ENCODE results near the gene VPS39.
A peak's percentile ranks its signal among the peaks of the same experiment; 100 is the strongest.
"Not testable (repeated sequence)": the region's sequence is repeated elsewhere in the genome, so short reads cannot be mapped to it uniquely, and the experiment has no call there.

Gene VPS39

DNA sequence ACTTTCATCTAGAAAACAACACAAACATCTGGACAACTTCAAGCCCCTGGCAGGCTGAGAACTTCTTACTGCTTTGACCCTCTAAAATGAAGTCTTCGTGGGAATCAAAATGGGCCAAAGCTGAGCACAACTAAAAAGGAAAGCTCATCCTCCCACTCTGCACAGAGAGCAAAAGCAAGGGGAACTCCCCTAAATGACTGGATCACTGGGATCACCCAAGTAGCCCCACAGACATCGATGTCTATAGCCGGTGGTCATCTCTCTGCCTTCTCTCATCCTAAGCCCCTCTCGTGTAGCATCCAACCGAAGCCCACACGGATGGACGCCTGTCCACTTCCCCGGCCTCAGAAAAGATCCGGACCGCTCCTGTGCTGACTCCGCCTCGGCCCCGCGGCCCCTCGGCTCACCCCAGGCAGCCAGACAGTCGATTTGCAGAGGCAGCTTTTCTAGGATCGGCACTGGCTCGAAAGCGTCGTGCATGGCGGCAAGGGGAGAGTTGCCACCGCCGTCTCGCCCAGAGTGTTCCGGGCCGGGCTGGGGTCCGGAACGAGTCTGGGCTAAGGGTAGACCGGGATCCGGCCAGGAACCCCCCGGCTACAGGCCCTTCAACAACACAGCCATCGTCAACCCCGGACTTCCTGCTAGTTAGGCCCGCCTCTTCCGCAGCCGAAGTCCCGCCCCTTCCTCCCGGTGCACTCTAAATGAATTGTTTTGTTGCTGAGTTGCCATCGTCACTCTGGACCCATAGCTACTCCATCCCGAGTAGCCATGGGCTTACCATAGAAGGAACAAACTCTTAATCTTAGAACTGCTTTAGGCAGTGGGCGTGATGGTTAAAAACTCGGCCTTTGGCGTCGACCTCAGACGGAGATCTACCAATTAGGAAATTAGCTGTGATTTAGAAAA, at the start of gene VPS39:
Gene VPS39 (minus strand): TSS at position 631 of the 906 bp plus-strand sequence. CDS start 151 bp downstream, at position 480.
- peak; percentile 10 to 29 for DNase-seq

- no peak for DNase-seq
Observed at GRCh38 chr15:42253300-42253699, 45.2 kb upstream of the VPS39 start.

DNA sequence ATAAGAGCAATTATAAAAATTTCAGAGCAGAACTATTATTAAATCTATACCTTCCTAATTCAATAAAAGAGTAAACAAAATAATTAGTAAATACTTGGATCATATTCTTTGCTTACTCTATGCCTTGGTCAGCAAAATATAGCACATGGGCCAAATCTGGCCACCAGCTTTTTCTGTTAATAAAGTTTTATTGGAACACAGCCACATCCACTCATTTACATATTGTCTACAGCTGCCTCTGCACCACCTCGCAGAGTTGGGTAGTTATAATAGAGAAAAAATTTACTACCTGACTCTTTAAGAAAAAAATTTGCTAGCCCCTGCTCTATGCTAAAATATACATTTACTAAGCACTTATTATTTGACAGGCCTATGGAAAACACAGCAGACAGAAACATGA, 32.7 kb upstream of the VPS39 start:
- DNase-seq: no peak

DNA sequence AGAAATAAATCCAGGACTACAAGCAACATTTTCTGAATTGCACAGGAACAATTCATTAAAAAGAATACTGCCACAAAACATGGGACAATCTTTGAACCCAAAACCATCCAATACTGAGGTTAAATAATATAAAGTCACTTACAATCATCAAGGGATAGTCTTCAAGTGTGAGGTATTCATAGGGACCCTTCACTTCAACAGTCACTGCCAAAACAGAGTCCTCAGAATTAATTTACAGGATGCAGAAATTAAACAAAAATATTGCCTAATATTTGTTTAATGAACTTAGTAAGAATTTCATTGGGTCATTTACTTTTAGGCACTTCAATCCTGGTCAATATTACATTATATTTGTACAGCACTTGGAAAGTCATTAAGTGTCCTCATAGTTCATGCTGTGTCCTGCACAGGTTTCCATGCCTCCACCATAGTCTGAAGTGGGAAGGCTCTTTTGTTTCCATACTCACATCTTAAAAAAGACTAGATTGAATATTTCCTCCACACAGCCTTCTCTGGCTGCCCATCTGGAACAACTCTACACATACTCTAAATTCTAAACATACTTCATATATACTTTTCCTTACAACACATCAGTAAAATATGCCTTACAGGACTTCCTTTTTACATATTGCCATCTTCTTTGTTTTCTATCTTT, 31.6 kb upstream of the VPS39 start:
- no peak for DNase-seq

DNA sequence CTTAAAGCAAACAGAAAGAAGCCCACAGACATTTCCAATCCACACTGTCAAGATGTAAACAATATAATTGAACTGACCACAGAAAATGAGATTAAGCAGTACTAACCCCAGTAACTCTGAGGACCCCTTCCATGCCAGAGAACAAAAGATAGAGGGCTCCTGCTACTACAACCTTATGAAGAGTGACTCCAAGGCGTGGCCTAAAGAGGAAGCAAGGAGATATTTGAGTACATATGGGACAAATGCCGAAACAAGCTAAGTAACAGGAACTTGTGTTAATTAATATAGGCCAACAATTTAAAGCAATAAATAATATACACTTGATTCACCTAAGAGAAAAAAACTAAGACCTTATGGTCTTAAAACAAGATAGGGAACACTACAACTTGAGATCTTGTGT, 25.0 kb upstream of the VPS39 start:
- DNase-seq: no peak

DNA sequence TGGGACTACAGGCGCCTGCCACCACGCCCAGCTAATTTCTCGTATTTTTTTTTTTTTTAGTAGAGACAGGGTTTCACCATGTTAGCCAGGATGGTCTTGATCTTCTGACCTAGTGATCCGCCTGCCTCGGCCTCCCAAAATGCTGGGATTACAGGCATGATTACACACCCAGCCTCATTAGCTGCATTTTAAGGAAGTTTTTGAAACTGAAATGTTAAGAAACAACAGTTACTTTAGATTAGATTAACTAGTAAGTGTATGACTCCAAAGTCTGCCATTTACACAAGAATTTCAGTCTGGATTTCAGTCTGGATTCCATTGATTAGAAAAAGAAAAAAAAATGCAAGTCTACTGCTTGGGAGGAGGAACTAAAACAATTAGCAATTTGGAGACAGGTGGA, 24.5 kb upstream of the VPS39 start:
- no peak for DNase-seq

GRCh38 chr15:42231088-42231487, 23.0 kb upstream of the VPS39 start:
- DNase-seq: no peak

DNA sequence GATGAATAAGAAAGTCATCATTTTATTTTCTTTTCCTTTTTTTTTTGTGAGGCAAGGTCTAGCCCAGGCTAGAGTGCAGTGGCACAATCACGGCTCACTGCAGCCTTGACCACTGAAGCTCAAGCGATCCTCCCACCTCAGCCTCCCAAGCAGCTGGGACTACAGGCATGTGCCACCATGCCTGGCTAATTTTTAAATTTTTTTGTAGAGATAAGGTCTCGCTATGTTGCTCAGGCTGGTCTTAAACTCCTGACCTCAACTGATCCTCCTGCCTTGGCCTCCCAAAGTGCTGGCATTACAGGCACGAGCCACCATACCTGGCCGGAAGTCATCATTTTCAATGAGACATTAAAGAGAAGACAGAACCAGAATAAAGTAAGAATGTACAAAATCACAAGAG, 20.9 kb upstream of the VPS39 start:
- DNase-seq: not testable (repeated sequence)

DNA sequence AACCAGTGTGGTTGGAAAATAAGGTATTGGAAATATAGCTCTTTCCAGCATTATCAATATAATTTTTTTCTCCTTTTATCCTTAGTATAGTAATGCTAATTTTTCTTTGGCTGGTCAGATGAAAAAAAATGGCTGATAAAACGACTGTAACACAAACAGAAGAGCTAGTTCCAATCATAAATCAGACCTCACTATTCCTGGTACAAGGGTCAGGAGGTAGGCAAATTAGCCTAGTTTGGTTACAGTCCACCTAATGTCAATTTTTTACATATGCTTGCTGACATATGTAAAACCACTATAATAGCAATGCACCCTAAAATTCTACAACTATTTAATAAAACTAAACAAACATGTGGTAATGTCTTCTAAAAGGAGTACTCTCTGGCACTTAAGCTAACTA, 19.9 kb upstream of the VPS39 start:
- DNase-seq: no peak

DNA sequence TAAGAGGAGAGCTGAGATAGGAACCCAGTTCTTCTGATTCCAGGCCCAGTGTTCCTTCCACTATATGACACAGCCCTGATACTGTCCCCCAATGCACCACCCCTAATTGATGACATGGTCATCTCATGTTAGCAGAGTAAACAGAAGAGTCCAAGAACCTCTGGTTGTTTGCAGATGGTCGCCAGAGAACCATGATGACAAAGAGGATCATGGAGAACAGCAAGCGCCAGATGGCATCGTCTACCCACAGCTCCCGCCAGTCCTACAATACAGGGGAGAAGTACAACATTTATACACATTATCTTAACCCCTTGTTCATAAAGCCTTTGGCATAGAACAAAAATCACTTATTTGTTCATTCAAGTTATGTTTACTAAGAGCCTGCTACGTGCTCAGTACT, 18.5 kb upstream of the VPS39 start:
- no peak for DNase-seq

DNA sequence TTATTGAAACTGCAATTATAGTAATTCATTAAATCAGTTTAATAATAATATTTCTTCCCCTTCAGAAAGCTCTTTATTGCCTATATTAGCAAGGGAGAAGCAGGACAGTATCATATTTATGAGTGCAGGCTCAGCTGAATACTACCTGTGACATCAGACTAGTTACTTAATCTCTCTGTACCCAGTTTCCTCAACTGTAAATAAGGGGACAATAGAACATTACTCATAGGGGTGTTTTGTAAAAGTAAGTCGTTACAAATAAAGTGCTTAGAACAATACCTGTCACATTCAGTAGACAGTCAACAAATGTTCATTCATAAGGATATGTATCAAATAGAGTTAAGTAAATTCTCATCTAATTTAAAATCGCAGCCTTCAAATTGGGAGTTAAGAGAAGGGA, 12.1 kb upstream of the VPS39 start:
- no peak for DNase-seq

- no peak for DNase-seq
Observed at GRCh38 chr15:42218953-42219592, 11.0 kb upstream of the VPS39 start.

- no peak for DNase-seq
Observed at GRCh38 chr15:42217568-42217967, 9.5 kb upstream of the VPS39 start.

DNA sequence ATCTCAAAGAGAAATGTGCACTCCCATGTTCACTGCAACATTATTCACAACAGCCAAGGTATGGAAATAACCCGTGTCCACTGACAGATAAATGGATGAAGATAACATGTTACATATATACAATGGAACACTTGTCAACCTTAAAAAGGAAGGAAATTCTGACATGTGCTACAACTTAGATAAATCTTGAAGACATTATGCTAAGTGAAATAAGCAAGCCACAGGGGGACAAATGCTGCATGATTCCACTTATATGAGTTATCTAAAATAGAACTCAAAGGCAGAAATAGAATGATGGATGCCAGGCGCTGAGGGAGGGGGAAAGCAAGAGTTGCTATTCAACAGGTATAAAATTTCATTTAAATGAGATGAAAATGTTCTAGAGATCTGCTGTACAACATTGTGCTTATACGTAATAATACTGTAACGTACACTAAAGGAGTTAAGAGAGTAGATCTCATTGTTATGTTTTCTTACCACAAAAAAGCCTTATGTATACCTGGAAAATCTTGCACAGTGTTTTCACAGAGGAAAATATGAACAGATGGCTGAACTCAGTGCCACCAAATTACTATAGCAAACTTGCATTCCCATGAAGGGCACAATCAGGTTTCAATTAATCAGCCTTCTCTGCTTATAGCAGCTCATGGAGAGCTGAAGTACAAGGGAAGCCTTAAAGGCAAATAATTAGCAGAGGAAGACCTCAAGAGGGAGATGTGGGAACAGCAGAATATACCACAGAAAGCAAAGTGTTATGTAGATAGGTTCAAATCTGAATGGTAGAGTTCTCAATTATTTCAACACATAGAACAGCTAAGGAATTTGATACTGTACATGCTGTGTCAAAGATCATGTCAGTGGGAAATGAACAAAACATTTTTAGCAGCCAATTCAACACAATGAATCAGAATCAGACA, 8.1 kb upstream of the VPS39 start:
- no peak for DNase-seq

DNA sequence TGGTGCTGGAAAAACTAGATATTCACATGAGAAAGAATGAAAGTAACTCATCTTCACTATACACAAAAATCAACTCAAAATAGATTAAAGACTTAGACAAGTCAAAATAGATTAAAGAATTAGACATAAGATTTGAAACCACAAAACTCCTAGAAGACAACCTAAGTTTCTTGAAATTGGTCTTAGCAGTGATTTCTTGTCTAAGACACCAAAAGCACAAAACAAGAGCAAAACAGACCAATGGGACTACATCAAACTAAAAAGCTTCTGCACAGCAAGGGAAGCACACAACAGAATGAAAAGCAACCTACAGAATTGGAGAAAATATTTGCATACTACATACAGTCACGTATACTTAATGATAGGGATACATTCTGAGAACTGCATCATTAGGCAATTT, 6.5 kb upstream of the VPS39 start:
- DNase-seq: no peak

DNA sequence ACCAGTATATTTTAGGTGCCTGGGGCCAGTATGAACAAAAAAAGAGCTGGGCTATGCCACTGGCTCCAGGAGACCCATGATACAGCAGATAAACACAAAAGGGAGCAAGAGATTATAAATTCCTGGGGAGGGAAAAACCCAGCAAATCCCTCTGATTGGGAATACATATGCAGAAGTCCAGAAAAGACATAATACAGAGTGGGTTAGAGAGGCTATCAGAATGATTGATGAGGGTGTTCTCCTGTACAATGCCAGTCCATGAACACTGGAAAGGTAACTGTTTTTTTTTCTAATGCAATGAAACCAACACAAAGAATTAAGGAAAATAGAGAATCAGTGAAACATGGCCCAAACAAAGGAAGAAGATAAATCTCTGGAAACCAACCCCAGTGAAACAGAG, 5.4 kb upstream of the VPS39 start:
- DNase-seq: no peak

DNA sequence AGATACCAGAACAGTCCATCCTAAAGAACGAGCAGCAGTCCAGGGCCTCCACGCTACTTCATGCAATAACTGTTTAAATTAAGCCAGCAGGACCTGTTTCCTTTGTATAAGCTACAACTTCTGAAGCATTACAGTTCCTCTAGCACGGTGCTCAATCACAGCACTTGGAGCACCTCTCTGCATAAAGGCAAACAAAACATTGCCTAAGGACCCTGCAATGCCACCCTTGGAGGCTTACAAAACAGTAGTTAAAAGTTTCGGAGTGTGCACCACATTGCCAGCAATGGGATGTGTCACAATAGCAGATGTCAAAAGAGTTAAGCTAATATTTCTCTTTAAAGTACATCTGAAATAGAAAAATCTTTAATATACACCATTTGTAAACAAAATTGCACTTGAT, 2.6 kb upstream of the VPS39 start:
- DNase-seq: no peak

DNA sequence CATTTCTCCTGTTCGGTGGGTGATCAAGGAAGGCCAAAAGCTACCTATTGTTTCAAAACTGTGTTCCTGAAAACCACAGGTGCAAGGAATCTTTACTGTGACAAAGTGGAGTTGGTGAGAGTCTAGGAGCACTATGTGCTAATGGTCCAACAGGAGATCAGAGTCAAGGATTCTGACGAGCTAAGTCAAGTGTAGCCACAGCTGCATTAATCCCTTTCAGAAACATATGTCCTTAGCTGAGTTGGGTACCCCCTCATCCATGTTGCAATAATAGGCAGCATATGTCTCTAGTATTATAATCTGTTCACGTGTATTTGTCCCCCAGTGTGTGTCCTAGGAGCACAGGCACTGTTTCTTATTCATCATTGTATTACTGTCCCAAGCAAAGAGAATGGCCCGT, 1.7 kb downstream of the VPS39 start:
- no peak for DNase-seq

DNA sequence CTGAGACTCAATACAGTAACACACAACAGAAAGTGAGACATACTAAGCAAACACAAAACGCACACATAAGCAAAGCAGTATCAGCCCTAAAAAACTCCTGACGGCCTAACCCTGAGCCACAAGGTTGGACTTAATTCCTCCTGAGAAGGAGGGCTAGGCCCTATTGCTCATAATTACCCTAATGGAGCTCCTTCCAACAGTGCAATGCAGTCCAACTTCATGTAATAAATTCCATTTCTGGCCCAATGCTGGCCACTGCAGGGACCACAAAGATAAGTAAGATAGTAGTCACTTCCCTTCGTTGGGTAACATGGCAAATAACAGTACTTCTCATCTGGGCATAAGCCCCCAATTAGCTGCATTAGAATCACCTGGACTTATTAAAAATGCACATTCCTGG, 4.2 kb downstream of the VPS39 start:
- no peak for DNase-seq

DNA sequence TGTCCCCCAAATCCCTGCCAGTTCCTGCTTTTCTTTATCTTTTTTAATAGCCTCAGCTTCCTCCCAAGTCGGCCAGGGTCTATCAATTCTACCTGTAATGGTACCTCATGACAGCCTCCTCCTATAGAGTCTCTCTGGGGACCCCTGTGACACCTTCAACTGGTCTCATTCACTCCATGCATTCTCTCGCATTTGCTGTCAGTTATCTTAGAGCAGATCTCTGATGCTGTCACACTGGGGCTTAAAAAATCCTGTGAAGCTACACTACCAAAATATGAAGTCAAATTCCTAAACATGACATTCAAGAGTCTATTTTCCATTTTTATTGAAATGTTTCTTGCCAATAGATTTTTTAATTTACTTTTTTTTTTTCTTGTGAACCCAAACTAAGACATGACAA, 5.5 kb downstream of the VPS39 start:
- no peak for DNase-seq

GRCh38 chr15:42201801-42202200, 6.3 kb downstream of the VPS39 start:
- DNase-seq: no peak

DNA sequence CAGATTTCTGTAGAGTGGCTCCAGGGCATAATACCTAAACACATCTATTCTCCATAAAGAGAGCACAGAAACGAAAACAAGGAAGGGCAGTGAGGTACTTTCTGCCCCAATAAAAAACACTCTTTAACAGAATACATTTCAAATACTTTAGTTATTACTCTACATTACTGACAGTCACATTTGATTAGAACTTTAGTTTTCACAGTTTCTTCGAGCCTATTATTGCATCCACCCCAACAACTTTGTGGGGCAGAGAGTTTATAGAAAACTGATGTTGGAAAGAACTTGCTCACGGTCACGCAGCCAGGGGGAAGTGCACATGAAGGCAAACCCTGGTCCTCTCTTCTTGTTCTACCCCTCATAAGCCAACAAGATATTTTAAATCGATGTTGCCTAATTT, 9.0 kb downstream of the VPS39 start:
- no peak for DNase-seq

DNA sequence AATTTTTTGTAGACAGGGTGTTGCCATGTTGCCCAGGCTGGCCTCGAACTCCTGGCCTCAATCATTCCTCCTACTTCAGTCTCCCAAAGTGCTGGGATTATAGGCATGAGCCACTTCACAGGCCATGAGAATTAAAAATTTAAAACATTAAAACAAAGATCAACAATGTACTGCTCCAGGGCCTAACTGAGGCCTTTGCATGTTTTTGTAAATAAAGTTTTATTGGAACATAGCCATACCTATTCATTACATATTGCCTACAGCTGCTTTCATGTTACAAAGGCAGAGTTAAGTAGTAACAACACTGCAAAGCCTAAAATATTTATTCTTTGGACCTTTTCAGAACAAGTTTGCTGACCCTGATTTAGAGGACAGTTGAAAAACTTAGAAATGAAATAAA, 9.6 kb downstream of the VPS39 start:
- no peak for DNase-seq

Data from NCI-H187 (cell line).